Measurements from ENCODE around the gene RAB11FIP5.

Gene RAB11FIP5

DNA sequence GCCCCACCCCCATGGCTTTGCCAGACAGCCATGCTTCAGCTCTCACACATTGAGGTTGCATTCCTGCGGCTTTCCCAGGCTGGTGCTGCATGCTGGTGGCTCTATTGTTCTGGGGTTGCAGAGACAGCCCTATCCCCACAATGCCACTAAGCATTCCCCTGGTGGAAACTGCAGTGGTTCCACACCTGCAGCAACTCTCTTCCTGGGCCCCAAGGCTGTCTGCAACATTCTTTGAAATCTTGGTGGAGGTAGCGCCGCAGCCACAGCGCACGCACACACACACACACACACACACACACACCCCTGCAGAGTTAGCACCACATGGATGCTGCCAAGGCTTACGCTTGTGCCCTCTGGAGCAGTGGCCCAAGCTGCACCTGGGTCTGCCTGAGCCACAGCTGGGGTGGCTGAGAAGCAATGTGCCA is 62.6 kb downstream of the RAB11FIP5 start:
- DNase-seq (ENCODE audit: low read depth): no peak
- H3K4me3 ChIP-seq (ENCODE audit: low read depth, low read length): no peak overlapping the region
- TF ChIP-seq, protein P1, sequence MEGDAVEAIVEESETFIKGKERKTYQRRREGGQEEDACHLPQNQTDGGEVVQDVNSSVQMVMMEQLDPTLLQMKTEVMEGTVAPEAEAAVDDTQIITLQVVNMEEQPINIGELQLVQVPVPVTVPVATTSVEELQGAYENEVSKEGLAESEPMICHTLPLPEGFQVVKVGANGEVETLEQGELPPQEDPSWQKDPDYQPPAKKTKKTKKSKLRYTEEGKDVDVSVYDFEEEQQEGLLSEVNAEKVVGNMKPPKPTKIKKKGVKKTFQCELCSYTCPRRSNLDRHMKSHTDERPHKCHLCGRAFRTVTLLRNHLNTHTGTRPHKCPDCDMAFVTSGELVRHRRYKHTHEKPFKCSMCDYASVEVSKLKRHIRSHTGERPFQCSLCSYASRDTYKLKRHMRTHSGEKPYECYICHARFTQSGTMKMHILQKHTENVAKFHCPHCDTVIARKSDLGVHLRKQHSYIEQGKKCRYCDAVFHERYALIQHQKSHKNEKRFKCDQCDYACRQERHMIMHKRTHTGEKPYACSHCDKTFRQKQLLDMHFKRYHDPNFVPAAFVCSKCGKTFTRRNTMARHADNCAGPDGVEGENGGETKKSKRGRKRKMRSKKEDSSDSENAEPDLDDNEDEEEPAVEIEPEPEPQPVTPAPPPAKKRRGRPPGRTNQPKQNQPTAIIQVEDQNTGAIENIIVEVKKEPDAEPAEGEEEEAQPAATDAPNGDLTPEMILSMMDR (conservative IDR thresholded peaks at IDR 0.05; ENCODE audit: low read depth, low read length): no peak

DNA sequence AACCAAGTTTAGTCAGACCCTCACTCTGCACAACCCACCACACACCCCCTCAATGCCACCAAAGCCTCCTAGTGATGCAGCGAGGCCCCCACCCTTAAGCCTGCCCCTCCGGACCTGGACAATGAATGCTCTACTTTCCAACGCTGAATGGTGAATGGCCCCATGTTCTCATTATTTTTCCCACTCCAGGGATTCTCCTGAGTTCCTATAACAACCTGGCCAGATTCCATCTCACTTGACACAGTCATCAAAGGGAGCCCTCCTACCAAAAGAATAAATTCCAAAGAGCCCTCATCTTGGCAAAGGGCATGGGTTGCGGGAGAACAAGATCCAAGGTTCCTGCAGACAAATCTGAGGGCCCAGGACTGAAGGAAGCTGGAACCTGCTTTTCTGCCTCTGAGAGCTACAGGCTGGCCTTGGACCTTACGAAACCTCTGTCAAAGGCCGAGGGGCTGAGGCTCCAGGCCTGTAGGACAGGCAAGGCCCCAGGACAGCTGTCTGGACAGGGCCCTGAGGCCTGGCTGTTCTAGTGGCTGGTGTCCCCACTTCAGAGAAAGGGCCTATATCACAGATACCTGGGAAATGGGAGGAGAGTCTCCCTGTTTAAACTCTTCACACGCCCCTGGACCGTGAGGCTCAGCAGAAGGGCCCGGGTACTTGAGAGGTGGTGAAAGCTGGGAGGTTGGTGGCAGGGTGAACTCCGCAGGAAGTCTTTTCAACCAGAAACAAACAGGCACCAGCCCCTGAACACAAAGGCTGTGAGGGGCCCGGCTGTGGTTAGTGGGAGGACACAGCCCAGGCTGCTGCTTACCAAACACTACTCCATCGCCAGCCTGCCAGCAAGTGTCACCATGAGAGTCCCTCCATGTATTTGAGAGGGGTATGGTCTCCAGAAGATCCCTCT is 68.6 kb downstream of the RAB11FIP5 start:
- TF ChIP-seq, protein P1 (conservative IDR thresholded peaks at IDR 0.05; ENCODE audit: low read depth, low read length): no peak
- no peak for DNase-seq (ENCODE audit: low read depth)
- no peak overlapping the region for H3K4me3 ChIP-seq (ENCODE audit: low read depth, low read length)

DNA sequence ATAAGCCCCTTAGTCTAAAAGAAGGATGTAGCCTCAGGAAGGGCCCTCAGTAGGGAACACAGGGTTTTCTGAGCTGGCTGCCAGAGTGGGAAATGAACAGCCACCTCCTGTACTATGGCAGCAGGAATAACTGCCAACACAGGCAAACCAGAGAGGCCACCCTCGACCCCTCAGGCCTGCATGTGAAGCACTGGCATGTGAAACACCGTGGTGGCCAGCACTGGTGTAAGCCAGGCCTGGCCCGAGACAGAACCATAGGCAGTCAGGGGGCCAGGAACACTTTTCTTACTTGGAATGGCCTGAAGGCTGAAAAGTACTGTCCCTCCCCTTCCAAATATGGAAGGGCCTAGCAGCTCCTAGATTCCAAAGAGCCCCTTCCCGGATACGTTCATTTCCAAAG is 69.5 kb downstream of the RAB11FIP5 start:
- H3K4me3 ChIP-seq (ENCODE audit: low read depth, low read length): no peak overlapping the region
- TF ChIP-seq, protein P1 (conservative IDR thresholded peaks at IDR 0.05; ENCODE audit: low read depth, low read length): no peak

DNA sequence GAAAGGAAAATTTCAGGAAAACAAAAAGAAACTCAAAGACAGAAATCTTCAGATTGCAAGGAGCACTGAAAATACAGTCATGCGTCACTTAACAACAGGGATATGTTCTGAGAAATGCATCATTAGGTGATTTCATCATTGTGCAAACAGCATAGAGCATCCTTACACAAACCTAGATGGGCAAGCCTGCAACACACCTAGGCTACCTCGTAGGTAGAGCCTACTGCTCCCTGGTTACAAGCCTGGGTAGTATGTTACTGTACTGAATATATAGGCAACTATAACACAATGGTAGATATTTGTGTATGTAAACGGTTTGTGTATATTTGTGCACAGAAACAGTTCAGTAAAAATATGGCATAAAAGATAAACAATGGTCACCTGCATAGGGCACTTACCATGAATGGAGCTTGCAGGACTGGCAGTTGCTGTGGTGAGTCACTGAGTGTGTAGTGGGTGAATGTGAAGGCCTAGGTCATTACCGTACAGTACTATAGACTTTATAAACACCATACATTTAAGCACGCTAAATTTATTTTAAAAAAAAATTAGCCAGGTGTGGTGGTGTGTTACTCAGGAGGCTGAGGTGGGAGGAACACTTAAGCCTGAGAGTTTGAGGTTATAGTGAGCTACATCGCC is 74.7 kb downstream of the RAB11FIP5 start:
- no peak for DNase-seq (ENCODE audit: low read depth)
- H3K4me3 ChIP-seq (ENCODE audit: low read depth, low read length): no peak overlapping the region
- TF ChIP-seq, protein P1 (conservative IDR thresholded peaks at IDR 0.05; ENCODE audit: low read depth, low read length): no peak

More for the DNA sequence above, 69.5 kb downstream of the RAB11FIP5 start:
- no peak for DNase-seq (ENCODE audit: low read depth)

DNA sequence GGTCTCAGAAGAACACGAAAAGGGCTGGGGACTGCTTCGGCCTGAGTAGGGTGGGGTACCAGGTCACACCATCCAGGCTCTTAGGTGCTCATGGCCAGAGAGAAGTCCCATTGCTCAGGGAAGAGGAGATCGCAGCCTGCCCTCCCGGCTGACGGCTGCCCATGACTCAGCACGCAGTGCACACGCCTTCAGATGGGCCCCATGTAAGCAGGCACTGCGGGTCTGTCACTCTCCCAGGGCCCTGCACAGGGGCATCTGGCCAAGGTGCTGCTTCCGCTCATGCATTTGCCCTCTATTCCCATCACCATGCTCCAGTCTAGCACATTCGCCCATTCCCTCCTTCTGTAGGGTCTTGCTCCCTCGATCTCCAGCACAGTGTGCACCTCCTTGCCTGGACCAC is 76.0 kb downstream of the RAB11FIP5 start:
- H3K4me3 ChIP-seq (ENCODE audit: low read depth, low read length): no peak overlapping the region
- TF ChIP-seq, protein P1 (conservative IDR thresholded peaks at IDR 0.05; ENCODE audit: low read depth, low read length): no peak
- no peak for DNase-seq (ENCODE audit: low read depth)

DNA sequence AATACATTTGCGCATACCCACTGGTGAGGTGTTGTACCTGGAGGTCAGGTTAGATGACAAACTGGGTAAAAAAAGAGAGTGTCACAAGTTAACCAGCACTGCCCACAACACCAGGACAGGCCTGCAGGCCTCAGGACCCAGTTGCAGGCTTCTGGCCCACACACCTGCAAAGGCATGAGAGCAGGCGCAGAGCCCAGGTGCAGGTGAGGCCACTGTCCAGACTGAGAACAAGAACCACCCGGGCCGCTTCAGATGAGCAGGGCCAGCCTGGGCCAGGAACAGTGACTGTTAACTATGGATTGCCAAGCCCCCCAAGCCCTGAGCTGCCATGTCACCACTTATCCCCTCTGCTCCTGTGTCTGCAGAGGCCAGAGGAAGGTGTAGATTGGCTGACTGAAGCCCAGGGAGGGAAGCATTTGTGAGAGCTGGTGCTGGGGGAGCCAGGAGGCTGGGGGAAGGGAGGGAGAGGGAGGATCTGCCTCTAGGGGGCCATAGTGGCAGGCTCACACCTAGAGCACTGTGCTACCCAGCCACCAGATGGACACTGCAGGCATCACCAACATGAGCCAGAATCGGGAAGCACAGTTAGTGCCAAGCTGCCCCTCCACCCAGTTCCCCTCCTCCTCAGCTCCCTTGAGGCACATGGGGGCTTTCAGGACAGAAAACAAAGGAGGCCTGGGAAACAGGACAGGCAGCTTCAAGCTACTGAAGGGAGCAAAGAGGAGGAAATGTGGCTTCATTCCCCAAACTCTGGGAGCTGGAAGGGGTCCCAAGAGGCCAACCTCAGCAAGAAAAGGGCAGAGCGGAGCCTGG is 76.6 kb downstream of the RAB11FIP5 start:
- DNase-seq (ENCODE audit: low read depth): no peak
- TF ChIP-seq, protein P1 (conservative IDR thresholded peaks at IDR 0.05; ENCODE audit: low read depth, low read length): peak; percentile 30
- no peak overlapping the region for H3K4me3 ChIP-seq (ENCODE audit: low read depth, low read length)

Measured in choroid plexus epithelial cell (primary cell).